Cardiac fibroblast (primary cell): ENCODE data around the gene TMEM202.
"Not testable (repeated sequence)": the region's sequence is repeated elsewhere in the genome, so short reads cannot be mapped to it uniquely, and the experiment has no call there.

Experiments used
- DNase-seq, 2 donors: peaks; one replicate each; pipeline versions ENCODE4 v3.0.0 to v3.0.0-alpha.2; 2010; ENCODE audit warnings: low read depth in 2 of 2
- H3K4me3 ChIP-seq, 2 donors: replicated peaks in 1 of 2; 1 replicate in 1 of 2; 2 replicates in 1 of 2; pipeline ENCODE4 v1.5.1; 2011; ENCODE audit warnings: low read depth in 2 of 2, low read length in 2 of 2, mild to moderate bottlenecking in 2 of 2, moderate library complexity in 1 of 2
- TF ChIP-seq, protein P1 (sequence below): IDR thresholded peaks from one replicate; pipeline ENCODE4 v1.5.1; 2011; ENCODE audit warnings: low read depth, mild to moderate bottlenecking, low read length, inconsistent platforms

TMEM202 gene

DNA sequence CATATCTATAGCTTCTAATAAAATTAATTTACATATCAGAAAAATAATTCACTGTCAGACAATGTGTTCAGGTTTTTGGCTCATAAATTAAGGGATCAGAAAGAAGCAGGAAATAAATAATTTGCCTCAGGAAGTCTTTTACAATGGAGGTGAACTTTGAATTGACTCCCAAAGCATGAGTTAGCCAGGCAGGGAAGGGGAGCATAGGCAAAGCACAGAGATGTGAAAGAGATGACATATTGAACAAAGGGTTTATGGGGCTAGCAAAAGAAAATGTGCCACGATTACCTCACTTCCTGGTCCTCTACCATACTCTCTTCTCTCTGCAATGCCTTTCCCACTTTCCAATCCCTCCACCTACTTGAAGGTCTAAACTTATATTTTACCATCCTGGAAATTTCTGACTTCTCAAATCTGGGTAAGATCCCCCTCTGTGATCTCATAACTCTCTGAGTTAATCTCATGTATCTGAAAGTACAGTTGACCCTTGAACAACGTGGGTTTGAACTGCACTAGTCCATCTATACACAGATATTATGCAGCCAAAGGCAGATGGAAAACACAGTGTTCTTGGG lies 18.2 kb upstream of the TMEM202 start:
- H3K4me3 ChIP-seq, result no peak overlapping the region
- TF ChIP-seq, protein P1, sequence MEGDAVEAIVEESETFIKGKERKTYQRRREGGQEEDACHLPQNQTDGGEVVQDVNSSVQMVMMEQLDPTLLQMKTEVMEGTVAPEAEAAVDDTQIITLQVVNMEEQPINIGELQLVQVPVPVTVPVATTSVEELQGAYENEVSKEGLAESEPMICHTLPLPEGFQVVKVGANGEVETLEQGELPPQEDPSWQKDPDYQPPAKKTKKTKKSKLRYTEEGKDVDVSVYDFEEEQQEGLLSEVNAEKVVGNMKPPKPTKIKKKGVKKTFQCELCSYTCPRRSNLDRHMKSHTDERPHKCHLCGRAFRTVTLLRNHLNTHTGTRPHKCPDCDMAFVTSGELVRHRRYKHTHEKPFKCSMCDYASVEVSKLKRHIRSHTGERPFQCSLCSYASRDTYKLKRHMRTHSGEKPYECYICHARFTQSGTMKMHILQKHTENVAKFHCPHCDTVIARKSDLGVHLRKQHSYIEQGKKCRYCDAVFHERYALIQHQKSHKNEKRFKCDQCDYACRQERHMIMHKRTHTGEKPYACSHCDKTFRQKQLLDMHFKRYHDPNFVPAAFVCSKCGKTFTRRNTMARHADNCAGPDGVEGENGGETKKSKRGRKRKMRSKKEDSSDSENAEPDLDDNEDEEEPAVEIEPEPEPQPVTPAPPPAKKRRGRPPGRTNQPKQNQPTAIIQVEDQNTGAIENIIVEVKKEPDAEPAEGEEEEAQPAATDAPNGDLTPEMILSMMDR, result no peak
- no peak for DNase-seq

DNA sequence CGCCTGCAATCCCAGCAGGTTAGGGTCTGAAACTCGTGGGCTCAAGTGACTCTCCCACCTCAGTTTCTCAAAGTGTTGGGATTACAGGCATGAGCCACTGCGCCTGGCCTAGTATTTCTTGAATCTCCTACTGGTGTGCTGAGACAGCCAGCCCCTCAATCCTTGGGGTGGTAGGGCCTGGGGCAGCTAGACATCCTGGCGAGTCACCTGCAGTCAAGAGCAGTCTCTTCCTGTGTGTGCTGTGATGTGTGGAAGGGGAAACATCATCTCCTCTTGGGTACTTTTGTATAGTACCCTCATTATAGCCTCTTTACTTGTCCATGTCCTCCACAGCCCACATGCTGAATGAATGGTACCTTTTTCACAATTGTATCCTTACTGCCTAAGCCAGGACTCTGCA lies 17.4 kb upstream of the TMEM202 start:
- no peak for DNase-seq
- no peak overlapping the region for H3K4me3 ChIP-seq
- TF ChIP-seq, protein P1, result no peak

DNA sequence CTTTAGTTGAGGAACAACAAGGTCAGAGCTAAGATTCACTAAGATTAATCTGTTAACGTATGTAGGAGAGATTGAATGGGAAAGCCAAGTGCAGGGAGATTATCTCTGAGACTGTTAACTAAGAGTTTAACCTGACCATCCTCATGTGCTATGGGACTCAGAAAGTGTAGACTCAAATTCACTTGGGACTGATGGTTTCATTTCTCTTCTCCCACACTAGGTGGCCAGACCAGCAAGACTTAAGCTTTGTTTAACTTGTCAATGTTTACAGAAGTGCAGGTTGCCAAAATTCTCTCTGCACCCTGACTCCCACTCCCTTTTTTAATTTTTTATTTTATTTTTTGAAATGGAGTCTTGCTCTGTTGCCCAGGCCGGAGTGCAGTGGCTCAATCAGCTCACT lies 16.0 kb upstream of the TMEM202 start:
- no peak overlapping the region for H3K4me3 ChIP-seq
- DNase-seq, result peak in 1 of 2 donors; percentile 17
- TF ChIP-seq, protein P1, result peak; percentile 16

DNA sequence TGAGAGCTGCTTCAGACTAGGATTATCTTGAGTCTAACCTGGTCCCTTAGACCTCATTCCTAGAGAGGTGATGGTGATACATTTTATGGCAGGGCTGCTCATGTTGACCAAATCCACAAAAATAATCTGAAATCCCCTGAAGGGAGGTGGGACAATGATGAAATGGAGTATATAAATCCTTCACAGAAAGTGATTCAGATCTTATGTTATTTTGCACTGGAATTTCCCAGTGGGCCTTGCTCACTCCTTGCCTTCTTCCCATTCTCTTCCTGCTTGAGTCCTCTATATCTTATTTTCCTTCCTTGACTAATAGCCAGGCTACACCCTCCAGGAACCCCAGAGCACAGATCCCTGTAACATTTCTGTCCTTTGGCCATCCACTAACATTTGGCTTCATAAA lies 10.4 kb upstream of the TMEM202 start:
- no peak overlapping the region for H3K4me3 ChIP-seq
- TF ChIP-seq, protein P1, result no peak
- DNase-seq, result no peak

DNA sequence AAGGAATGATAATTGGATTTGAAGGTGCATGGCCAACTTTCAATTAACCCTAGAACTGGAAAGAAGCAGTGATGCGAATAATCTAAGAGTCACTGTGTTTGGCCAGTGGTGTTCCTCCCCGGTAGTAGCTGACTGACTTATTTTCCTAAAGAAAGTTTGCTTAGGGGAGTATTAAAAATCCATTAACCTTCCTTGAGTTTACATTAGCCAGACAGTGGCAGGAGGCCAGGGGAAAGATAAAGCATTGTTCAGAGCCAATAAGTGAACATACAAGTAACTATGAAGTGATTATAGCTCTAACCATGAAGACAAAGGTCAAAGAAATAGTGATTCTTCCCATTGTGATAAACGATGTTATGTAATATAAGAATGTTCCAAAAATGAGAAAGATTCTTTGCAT lies 8.9 kb upstream of the TMEM202 start:
- TF ChIP-seq, protein P1, result no peak
- peak in 1 of 2 donors; percentile 23 for DNase-seq
- no peak overlapping the region for H3K4me3 ChIP-seq

DNA sequence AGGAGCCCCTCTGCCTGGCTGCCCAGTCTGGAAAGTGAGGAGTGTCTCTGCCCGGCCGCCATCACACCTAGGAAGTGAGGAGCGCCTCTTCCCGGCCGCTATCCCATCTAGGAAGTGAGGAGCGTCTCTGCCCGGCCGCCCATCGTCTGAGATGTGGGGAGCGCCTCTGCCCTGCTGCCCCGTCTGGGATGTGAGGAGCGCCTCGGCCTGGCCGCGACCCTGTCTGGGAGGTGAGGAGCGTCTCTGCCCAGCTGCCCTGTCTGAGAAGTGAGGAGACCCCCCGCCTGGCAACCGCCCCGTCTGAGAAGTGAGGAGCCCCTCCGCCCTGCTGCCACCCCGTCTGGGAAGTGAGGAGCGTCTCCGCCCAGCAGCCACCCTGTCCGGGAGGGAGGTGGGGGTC lies 1.8 kb upstream of the TMEM202 start:
- not testable (repeated sequence) for H3K4me3 ChIP-seq, DNase-seq

DNA sequence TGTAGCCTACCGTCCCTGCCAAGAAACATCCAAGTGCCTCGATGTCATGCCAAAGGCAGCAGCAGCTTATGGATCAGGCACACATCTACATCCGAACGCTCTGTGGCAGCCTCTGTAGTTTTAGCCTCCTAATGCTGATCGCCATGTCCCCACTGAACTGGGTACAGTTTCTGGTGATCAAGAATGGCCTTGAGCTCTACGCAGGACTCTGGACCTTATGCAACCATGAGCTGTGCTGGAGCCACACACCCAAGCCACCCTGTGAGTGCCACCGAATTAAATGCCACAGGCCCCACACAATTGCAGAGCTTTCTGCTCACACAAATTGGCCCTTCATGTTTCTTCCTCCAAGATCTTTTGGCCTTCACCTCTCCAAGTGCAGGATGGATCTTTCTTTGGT lies 543 bp downstream of the TMEM202 start:
- no peak for DNase-seq
- H3K4me3 ChIP-seq, result no peak overlapping the region
- TF ChIP-seq, protein P1, result no peak
